KG1 (cell line): ENCODE results near the gene SSR2.
"Not testable (repeated sequence)": the region's sequence is repeated elsewhere in the genome, so short reads cannot be mapped to it uniquely, and the experiment has no call there.

Source experiments
- DNase-seq: peaks from one replicate; lab custom pipeline; 2025; lab: John Stamatoyannopoulos, UW

Gene SSR2

DNA sequence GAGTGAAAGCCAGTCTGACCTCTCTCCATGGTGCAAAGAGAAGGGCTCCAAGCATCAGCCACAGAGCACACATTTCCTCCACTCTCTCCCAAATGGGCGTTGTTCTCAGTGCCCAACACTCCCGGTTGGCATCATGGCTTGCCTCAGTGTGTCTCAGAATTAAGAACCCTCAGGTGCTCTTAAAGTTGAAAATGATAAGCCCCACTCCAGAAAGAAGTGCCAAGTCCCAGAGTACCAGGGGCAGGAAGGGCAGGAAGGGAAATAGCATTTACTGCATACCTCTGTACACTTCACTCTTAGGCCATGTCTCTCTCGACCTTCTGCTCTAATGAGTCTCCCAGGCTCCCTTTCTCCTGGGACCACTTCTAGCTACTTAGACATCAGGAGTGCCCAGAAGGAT lies 27.2 kb downstream of the SSR2 start:
- DNase-seq = no peak

DNA sequence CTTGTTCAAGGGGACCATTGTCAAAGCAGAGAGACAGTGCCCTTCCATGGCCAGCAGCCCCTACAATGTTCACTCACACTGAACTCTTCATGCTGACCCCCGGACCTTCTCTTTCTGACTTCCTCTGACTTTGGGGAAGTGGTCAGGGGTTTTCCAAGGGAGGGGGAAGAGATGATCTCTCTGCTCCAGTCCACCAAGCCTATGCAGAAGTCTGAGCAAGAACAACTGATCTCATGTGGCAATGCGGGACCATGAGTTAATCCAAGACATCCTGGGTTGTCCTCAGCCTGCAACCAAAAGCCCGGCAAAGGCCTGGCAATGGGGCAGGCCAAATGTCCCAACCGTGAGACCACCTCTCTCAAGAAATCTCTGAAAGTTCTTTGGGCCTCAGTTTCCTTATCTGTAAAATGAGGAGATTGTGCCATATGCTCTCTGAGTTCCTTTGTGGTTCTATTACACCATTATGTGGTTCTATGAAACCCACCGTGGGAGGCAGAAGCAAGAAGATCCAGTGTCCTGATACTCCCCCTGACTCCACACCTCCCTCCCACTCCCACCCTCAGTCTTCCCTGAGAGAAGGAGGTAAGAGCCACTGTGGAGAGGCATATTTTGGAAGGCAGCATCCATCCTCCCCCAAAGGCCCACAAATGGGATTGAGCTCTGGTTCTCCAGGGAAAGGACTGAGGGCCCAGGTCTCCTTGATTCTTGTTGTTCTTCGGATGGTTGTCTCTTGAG lies 30.6 kb downstream of the SSR2 start:
- peak; percentile 32 for DNase-seq

DNA sequence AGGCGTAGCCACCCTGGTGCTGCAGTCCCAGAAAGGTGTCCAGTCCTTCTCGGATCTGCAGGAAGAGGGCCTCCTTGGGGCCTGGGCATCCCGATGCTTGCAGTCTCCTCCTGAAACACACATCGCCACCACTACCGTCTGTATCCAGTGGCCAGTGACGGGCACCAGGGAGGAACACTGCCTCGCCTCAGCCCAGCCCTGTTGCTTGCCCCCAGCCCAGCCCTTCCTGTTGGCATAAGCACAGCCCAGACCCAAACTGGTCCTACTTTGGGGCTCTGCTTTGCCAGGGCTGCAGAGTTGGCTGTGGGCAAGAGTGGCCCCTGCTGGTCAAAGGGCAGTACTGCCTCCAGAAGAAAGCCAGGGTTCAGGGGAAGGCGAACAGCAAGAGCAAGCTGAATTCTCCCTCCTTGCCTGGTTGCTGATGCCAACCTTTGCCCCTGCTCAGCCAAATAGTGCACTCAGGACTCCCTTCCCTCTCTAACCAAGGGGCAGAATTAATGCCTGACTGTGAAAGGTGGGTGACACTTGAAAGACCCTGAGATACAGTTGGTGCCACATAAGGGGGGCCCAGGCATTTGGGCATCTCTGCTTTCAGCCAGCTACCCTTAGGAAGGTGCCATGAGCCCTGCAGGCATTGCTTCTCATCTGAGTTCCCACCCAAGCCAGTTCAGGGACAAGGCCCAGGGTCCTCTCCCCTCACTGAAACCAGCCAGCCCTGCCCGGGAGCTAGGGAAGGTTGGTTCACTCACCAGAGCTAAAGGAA lies 31.3 kb downstream of the SSR2 start:
- peak; percentile 46 for DNase-seq

DNA sequence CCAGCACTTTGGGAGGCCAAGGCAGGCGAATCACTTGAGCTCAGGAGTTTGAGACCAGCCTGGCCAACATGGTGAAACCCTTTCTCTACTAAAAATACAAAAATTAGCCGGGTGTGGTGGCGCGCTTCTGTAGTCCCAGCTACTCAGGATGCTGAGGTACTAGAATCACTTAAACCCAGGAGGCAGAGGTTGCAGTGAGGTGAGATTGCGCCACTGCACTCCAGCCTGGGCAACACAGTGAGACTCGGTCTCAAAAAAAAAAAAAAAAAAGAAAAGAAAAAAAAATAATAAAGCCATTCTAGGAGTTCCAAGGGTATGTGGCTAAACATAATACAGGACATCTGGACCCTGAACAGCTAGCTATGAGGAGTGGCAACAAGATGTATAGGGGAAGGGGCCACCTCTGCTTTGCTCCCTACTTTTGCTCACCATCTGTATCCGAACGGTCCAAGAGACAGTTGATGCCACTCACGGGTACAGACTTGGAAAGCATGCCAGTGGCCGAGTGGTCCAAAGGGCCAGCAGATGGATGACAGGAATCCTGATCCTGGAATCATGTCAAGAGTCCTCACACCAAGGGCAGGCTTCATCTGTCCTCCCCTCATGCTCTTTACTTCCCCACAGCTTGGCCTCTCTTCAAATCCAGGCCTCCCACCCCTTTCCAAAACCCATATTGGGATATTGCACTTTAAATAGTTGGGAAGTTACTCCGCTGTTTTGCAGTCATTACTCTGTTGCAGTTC lies 35.7 kb downstream of the SSR2 start:
- not testable (repeated sequence) for DNase-seq

DNA sequence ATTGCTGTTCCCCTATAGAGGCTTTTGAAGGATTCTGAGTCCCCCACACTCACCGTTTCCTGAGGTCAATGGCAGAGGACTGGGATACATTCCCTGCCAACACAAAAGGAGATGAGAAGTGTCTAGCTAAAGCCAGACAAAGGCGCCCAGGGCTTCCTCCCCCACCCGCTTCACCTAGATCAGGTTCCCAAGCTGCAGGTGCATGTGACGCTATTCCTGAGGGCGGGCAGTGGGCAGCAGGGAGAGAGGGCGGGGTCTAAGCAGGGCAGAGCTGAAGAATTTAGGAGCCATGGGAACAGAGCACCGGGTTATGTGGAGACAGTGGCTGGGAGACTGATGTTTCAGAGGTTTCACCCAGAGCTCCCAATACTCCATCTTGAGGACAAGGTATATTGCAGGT lies 36.4 kb downstream of the SSR2 start:
- no peak for DNase-seq

DNA sequence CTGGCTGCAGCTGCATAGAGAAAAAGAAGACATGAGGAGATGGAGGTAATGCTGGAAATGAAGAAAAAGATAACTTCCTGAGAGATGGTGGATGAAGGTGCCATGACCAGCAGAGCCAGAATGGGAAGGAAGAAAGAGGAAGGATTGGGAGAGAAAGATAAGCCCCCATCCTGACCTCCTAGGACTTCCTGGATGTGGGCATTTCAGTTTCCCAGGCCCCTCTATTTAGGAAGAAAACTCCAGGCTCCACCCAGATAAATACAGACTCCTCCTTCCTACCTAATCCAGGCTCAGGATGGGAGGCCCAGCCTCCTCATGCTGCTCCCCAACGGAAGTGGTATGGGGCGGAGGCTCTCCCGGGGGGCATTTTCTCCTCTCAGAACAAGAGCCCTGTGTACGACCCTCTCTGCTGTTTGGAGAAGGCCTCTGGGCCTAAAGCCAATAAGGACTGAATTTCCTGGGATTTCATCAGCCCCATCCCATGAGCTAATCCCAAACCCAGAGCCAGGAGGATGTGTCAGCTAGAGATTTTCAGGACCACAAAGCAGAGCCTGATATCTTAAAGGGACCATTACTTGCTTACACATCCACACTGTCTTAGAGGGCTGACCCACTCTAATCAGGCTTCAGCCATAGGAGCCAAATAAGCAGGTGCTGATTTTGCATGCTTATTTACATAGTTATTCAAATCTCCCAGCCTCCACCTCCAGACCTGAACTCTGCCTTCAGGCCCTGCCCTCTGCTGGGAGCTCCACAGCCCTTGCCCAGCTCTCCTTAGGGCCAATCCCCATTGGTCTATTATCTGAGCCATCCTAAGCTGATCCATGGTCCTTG lies 37.3 kb downstream of the SSR2 start:
- no peak for DNase-seq

DNA sequence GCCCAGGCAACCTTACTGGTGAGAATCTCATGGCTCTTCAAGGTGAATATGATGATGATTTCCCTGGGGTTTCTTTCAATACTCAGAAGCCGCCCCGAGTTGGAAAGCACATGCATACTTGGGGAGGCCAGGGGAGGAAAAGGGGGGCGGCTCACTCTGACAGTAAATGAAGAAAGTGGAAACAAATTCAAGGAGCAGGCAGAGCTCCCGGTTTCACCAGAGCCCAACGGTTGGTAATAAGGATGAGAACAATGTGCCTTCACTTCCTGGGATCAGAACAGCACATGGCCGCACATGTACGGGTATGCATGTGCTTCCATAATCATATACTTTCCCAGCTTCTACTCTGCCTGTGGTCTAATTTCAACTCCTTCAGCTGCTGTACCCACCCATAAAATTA lies 38.6 kb downstream of the SSR2 start:
- no peak for DNase-seq

DNA sequence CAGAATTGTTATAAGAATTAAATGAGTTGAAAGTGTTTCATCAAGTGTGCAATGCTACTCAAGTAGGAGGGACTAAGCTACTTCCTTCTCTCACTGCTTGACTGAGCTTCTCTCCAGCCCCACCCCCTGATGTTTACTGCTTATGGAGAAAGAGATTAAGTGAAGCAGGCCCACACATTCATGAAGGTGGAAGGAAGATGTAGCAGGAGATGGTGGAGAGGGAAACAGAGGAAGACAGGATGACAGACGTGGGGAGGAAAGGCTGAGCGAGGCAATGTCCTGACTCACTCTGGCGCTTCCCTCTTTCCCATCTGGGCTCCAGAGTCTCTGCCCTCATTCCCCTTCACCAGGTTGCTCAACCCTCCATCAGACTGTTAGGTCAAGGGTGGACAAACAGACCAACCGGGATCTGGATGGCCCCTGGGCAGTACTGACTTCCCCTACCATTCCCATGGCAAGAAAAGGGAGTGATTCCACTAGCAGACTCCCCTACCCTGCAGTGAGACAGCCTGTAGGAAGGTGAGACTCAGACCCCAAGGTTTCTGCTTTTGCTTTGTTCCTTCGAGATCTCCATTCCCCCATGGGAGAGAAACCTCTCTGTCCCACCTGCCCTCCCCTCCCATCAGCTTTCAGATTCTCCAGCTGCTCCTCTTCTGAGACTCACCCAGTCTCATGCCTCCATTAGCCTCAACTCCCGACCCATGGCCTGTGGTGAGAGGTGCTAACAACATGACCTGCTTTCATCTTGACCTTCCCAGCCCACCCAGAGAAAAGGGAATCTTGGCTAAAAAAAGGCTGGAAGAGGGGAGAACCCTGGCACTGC lies 39.3 kb downstream of the SSR2 start:
- DNase-seq = no peak

DNA sequence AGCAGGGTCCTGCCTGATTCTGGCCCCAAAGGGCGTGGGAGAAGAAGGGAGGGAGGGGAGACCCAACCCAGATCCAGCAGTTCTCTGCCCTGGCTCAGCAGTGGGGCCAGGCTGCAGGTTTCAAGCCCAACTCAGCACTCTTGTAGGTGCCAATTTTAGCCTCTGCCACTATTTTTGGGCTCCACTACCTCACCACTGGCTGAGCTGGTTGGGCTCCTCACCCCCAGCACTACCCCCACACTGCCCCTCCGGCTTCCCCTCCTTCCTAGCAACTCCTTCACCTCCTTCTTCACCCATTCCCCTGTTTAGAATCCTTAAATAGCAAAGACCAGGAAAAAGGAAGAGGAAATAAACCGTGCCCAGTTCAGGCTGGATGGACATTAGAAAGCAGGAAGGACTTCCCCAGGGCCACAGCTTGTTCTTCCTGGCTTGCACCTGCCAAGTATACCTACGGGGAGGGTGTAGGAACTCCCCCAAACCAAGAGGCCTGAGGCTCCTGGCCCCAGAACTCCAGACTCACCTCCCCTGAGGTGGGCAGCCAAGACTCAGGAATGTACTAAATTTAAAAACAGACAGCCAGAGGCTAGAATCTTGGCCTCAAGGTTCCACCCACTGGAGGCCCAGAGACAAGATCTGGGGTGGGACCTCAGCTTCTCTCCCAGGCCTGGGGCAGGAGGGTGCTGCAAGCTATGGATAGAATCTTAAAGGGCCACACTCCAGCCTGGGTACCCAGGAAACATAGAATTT lies 41.0 kb downstream of the SSR2 start:
- DNase-seq = no peak

DNA sequence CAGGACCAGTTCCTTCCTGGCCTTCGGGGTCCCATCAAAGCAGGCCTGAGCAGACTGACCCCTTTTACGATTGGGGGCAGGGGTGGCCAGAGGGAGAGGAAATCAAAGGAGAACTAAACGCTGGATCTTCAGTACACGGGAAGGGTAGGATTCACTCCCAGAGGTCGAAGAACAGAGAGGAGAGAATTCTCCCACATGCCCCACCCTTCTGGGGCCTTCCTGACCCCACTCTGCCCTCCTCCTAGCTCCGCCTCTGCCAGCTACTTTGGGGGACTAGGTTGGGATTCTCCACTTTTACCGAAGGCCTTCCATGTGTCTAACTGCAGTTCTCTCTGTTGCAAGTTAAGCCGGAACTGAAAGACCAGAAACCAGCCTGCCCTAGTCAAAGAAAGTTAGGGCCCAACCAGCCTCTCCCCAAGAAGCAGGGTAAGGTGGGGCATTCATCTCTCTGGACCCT lies 41.8 kb downstream of the SSR2 start:
- DNase-seq = no peak

DNA sequence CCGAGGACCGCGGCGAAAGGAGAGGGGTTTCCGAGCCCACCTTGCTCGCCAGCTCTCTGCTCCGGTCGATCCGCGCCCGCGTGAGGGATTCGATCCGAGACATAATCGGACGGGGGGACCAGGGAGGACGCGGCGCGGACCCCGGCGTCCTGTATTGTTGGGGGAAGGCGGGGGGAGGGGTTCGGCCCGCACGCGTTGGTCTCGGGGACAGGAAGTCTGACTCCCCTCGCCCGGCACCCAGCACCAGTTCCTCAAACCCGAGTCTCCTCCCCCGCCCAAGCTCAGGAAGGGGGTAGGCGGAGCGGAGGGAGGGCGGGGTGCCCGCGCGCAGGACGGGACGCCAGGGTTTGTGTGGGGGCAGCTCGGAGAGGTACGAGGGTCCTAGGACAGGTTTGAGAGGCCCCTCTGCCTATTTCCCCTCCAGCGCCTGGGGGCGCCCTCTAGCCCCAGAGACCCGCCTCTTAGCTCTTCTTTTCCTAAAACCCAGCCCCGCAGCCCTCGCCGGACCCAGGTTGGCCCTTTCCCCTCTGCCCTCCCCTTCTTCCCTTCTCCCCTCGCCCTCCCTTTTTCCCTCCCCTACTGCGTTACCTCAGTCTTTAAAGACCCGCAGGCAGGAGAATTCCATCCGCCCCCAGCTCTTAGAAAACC lies 42.3 kb downstream of the SSR2 start, which contains the start of gene ARHGEF2:
ARHGEF2 (minus strand) TSS at position 223 of the 648 bp plus-strand sequence; CDS start at position 103, 120 bp downstream.
- peak; percentile 88 for DNase-seq

DNA sequence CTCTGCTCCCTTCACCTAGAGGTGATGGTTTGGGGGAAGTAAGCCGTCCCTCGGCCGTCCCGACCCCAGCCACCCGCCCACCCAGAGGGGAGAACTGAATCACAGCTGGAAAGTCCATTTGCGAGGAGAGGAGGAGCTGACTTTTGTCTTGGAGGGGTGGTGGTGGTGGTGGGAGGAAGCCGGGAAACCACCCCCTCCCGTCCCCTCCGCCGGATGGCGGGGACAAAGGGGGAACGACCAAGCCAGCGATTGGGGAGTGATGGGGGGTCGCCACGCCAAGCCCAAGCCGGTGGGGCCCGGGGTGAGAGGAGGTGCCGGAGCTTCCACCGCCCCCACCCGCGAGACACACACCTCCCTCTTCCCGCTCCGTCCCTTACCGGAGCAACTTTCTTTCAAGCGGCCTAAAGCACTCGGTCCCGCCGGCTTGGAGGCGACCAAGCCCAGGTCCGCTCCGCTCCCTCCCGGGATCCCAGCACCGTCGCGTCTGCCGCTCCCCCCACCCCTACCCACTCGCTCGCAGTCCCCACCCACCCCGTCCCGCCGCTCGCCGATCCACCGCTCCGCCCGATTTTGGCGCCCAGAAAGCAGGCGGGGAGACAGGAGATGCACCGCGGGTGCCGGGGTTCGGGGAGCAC lies 42.9 kb downstream of the SSR2 start:
- DNase-seq = no peak

DNA sequence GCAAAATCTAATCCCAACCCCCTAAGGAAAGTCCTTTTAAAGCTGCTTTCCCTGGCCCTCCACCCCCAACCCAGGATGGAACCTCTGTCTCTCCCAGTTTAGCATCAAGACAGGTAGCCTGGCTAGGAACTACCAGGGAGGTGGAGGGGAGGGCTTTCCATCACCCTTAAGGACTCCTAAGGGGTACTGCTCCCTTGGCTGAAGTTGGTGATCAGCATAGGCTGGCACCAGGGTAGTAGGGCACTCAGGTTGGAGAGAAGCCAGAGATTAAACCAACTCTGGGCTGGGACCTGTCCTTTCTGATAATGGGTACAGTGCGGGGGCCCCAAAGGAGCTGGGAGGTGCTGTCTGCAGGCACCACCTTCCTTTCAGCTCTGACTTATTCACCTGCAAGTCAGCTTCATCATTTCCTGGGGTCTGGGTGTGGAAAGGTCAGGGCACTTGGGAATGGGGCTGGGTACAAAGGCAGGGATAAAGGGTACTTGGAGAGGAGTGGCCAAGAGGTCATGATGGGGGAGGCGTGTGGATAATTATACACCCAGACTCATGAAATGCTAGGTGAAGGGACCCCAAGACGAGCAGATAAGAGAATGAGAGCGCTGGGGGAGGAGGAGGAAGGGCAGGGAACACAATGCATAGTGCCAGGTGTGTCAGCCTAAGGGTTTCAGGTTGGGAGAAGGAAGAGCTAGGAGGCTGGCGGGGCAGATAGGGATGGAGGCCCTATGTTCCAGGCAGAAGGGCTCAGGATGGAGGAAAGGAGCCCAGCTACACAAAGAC lies 43.6 kb downstream of the SSR2 start:
- DNase-seq = no peak

DNA sequence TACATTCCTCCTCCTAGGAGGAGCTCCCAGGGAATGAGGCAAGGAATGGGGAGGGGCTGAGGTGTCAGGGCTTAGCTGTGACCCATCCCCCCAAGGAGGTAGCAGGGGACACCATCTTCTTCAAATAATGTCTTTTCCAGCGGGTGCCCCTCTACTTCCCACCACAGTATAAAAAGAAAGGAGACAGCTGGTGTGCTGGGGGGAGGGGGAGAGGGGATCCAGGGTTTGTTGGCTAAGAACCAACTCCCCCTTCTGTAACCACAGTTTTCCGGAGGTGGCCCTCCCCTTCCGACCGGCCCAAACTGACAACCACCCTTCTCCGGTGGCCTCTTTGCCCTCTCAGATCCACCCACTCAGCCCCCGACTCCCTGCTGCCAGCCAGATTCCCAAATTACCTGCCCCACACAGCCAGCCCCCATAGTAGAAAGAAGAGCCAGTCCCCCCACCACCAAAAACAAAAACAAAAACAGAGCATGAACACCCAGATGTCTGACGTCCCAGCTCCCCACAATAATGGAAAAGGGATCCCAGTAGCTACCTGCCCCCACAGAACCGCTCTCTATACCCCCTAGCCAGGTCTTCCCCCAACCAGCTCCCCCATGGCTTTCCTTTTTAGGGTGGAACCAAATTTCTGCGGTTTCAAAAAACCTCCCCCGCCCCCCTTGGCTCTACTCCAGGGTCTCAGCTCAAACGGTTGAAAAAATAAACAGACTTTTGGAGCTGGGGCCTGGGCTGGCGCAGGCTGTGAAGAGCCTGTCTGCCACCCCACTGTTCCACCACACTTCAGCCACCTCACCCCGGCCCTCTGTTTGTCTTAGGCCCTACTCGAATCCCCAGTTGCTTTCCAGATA lies 44.5 kb downstream of the SSR2 start:
- DNase-seq = peak; percentile 89

DNA sequence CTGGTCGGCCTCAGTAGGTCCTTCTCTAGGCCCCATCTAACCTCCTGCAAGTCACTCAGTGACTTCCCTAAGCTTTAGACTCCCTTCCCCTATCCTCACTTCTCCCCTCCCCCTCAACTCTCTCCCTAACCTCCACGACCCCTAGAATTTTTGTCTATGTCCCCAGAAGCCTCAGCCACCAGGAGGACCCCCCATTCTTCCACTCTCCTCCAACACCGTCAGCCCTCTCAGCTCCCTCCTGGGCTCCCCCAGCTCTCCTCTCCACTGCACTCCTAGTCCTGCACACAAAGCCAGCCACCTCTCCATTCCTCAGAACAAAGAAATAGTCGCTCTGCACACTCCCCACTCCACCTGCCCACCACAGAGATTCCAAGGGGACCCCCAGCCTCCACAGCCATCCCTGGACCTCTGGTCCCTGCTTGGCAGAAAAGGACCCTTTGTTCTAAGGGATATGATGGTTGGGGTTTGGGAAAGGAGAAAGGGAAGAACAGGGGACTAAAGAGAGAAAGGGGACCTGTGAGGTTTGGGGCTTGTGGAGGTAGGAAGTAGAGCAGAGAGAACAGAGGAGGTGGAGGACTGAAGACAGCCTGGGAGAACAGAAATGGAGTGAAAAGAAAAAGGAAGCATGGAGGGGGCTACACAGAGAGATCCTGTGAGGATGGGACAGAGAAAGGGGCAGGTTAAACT lies 45.2 kb downstream of the SSR2 start:
- DNase-seq = no peak

DNA sequence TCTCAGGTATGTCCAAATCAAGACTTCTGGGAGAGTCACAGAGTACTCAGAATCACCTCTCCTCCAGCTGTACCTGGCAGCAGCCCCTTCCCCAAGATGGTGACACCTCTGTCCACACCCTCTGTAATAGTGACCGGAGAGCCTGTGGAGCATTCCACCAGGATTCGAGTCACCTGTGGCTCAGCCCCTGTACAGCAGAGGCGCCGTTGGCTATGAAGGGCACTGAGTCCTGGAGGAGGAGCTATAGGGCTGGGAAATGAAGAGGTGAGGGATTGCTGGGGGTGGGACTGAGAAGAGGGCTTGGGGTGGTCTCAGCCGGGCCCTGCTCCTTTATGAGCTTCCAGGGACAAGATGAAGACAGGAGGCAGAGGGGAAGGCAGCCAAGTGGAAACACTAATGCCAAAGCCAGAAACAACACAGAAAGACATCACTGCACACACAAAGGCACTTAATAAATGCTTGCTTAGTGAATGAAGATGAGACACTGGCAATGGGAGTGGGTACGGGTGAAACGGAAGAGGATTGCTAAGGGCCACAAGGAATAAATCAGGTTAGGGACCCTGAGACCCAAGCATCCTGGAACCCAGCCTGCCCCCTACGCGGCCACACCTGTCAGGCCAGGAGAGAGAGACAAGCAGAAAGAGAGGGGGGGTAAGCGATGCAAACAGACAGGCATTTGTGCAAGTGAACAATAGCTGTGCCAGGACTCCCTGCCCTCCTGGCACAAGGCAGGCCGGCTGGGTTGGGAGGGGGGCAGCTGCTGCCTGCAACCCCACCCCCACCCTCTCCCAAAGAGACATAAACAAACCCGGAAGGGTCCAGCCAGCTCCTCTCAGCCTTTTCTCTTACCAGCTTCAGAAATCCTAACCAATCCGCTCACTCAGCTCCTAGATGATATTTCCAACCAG lies 46.3 kb downstream of the SSR2 start:
- no peak for DNase-seq
